Mammary epithelial cell (primary cell): ENCODE data around the gene CCDC185.

Source experiments
- CTCF ChIP-seq, 2 donors: IDR thresholded peaks in 1 of 2; conservative IDR thresholded peaks in 1 of 2; 2 replicates each; pipeline ENCODE4 v1.5.1; 2011 to 2012; ENCODE audit warnings: inconsistent platforms in 2 of 2, low read length in 2 of 2, mild to moderate bottlenecking in 2 of 2, control low read depth in 1 of 2, low read depth in 1 of 2; ENCODE audit not compliant: insufficient read depth in 1 of 2; ENCODE audit errors: extremely low read depth in 1 of 2
- EZH2 ChIP-seq: IDR thresholded peaks from 2 replicates; pipeline ENCODE4 v1.6.1; 2012; ENCODE audit warnings: low read length, inconsistent platforms, borderline replicate concordance

GRCh38 chr1:223425550-223425949 is 32.3 kb downstream of the CCDC185 start:
- TF ChIP-seq CTCF (conservative IDR thresholded peaks at IDR 0.05 in 1 of 2, IDR thresholded peaks at IDR 0.05 in 1 of 2; ENCODE audit: extremely low read depth in 1 of 2, insufficient read depth in 1 of 2, low read depth in 1 of 2, low read length in 2 of 2) (no peak), EZH2 (no peak)
